HG03135 (cell line): Measurements from ENCODE around the gene AGTPBP1.

ENCODE experiments used
- ATAC-seq: cut with Tn5 transposase; IDR thresholded peaks from one replicate; pipeline ENCODE4 v1.9.1; 2021; ENCODE audit warnings: mild to moderate bottlenecking, moderate library complexity; ENCODE audit not compliant: unreplicated experiment

AGTPBP1 gene

GRCh38 chr9:85554349-85554748, 187.4 kb downstream of the AGTPBP1 start:
- no peak for ATAC-seq

DNA sequence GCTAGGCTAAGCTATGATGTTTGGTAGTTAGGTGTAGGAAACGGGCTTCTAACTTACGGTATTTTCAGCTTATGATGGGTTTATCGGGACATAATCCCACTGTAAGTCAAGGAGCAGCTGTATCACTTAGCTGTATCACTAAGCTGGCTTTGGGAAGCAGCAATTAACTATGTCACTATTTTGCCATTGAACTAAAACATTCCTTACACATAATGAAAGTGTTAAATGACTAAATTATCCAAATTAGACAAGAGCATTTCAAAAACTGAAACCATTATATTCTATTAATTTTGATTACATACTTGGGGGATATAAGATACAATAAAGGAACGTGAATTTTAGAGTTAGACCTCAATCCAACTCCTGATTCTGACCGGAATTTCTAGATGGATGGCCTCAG, 188.3 kb downstream of the AGTPBP1 start:
- no peak for ATAC-seq

DNA sequence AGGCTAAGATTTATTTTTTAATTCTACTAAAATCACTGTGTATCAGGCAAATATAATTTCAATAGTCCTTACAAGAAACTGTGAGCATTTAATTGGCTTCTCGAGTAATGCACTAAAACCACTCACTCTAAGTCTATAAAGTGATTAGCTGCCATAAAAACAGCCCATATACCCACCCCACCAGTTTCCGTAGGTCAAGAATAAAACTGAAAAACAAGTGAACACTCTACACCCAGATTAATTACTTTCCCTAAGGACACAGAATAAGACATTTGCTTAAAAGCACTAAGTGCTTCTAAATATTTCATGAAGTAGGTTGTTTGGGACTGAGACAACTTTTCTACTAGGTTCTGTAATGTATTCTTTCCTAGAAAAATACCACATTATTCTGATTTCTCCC, 194.2 kb downstream of the AGTPBP1 start:
- no peak for ATAC-seq

- ATAC-seq, result no peak
Observed at GRCh38 chr9:85543196-85543595, 198.6 kb downstream of the AGTPBP1 start.

DNA sequence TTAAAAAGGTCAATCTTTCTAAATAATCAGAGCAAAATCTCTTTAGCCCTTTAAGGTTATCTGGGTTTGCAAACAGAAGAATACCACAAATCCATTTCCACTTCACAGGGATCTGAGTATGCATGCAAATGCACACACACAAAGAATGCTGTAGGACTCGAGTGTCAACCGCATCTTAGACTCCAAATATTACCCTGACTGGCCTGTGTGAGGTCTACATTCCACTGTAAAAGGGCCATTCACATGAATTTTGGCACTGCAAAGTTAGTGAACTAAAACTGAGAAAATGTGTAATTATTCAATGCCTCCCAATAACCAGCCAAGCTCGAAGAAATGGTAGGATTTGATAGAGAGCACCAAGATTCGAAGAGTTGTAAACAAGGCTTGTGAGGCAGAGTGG, 199.9 kb downstream of the AGTPBP1 start:
- no peak for ATAC-seq

- ATAC-seq, result no peak
Observed at GRCh38 chr9:85536514-85536913, 205.2 kb downstream of the AGTPBP1 start.

- ATAC-seq, result no peak
Observed at GRCh38 chr9:85536076-85536475, 205.7 kb downstream of the AGTPBP1 start.

DNA sequence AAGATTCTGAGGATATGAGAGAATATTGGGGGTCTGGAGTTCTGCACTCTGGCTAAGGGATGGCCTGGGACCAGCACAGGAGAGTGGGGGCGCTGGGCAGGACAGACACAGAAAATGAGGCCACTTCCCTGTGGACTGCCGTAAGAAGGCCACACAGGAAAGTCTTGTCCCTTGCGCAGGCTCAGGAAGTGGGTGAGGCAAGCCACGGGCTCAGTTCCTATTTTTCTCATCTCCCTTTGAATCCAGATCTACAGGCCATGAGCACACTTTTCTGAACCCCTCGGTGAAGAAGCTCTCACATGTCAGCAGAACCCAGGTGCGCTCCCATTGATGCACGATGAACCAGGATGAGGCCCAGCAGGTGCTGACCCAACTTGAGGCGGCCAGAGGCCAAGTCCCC, 207.4 kb downstream of the AGTPBP1 start:
- no peak for ATAC-seq

GRCh38 chr9:85533538-85533937, 208.2 kb downstream of the AGTPBP1 start:
- ATAC-seq, result no peak

GRCh38 chr9:85530721-85531120, 211.0 kb downstream of the AGTPBP1 start:
- ATAC-seq, result no peak

DNA sequence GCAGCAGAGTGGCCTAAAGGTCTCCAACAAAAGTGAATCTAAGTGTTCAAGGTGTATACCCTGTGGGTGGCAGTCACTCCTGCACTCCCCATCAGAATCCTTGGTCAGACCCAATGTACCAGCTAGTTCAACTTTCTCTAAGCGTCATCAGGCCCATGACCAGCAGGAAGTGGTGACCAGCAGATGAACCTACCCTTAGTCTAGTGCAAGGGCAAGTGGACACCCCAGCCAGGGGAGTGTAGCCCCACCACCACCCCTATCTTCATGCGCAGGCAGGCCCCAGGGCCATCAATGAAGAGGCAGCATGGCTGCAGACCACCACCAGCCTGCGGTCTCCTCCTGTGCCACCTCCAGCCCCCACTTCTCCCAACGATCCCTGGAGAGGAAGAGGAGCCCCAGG, 213.1 kb downstream of the AGTPBP1 start:
- ATAC-seq, result no peak

- ATAC-seq, result no peak
Observed at GRCh38 chr9:85528142-85528541, 213.6 kb downstream of the AGTPBP1 start.

- ATAC-seq, result no peak
Observed at GRCh38 chr9:85527331-85528020, 214.3 kb downstream of the AGTPBP1 start.

GRCh38 chr9:85524531-85524930, 217.2 kb downstream of the AGTPBP1 start:
- ATAC-seq, result no peak

GRCh38 chr9:85523202-85523601, 218.6 kb downstream of the AGTPBP1 start:
- no peak for ATAC-seq

GRCh38 chr9:85522459-85523092, 219.2 kb downstream of the AGTPBP1 start:
- no peak for ATAC-seq

GRCh38 chr9:85521371-85522197, 220.2 kb downstream of the AGTPBP1 start:
- no peak for ATAC-seq

GRCh38 chr9:85516976-85517637, 224.6 kb downstream of the AGTPBP1 start:
- ATAC-seq, result no peak

DNA sequence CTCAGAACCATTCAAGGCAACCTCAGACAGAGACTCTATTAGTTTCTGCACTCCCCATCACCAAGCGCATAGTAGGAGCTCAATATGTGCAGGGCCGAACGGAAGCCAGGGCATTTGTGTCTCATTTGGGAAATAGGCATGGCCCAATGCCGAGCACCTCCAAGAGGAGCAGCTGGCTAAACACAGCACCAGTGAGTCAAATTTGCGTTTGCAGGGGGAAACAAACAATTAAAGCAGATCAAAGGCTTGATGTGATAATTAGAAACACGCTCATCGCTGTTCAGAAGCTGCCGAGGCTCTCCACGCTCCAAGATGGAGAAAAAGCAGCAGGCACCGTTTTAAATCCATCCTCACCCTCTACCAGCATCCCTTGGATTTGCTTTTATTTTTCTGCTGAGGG, 225.3 kb downstream of the AGTPBP1 start:
- ATAC-seq, result no peak

DNA sequence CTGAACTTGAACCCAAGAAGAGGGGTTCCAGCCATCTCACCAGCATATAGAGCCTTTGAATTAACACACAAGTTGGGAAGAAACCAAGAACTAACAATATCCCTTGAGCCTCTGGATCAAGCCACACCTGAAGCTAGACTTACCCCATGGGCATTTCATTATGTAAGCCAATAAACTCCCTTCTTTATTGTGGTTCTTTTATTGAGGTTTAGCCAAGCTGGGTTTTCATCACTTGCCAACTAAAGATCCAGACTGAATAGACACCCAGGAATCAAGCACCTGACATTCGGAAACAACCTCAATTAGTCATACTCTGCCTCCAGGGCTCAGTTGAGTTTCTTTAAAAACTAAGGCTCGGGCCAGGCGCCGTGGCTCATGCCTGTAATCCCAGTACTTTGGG, 226.7 kb downstream of the AGTPBP1 start:
- no peak for ATAC-seq

DNA sequence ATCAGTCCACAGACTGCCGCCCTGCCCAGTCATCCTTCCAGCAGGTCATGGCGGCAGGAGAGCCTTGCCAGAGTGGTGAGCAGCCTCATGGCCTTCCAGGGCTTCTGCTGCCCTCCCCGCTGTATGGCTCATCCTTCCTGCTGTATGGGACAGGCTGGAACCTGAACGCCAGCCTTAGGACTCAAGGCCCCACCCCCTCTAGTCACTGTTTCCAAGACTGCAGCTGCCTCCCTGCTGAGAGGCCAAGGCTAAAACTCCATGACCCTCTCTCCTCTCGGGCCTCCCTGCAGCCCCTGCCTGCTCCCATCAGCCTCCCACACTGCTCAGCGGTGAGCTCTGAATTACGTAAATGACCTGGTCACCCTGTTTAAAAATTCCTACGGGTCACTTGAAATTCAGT, 227.5 kb downstream of the AGTPBP1 start:
- ATAC-seq, result no peak
